Activated naive CD8-positive, alpha-beta T cell treated with anti-CD3 and anti-CD28 coated beads for 36 hours (primary cell): Measurements from ENCODE around the gene FRS2. TPM values are rescaled to one million over a fixed set of nuclear protein-coding genes. Genes with fewer than 3 reads are reported as not detected.

Experiments
- DNase-seq: peaks from one replicate; pipeline ENCODE4 v3.0.0; 2021
- H3K27ac Mint-ChIP-seq: one replicate; pipeline ENCODE4 v1.8.0; 2022; ENCODE audit warnings: mild to moderate bottlenecking, moderate library complexity, mixed read lengths
- H3K27me3 Mint-ChIP-seq: one replicate; pipeline ENCODE4 v1.8.0; 2022; ENCODE audit warnings: mild to moderate bottlenecking, mixed read lengths
- H3K36me3 Mint-ChIP-seq: one replicate; pipeline ENCODE4 v1.8.0; 2021; ENCODE audit warnings: mild to moderate bottlenecking, mixed read lengths
- H3K4me1 Mint-ChIP-seq: one replicate; pipeline ENCODE4 v1.8.0; 2021; ENCODE audit warnings: mixed read lengths
- H3K4me3 Mint-ChIP-seq: one replicate; pipeline ENCODE4 v1.8.0; 2022; ENCODE audit warnings: mild to moderate bottlenecking, moderate library complexity, mixed read lengths
- H3K9me3 Mint-ChIP-seq: one replicate; pipeline ENCODE4 v1.8.0; 2022; ENCODE audit warnings: mixed read lengths
- total RNA-seq, 2 experiments: library from RNA; stranded (reverse); gene quantifications; one replicate each; pipeline ENCODE4 v1.2.3, GENCODE V29; 2021

FRS2 gene
- total RNA-seq = 10 to 100 TPM in 1 of 2 experiments, 1 to 10 TPM in 1; 10.0 to 10.9 TPM

DNA sequence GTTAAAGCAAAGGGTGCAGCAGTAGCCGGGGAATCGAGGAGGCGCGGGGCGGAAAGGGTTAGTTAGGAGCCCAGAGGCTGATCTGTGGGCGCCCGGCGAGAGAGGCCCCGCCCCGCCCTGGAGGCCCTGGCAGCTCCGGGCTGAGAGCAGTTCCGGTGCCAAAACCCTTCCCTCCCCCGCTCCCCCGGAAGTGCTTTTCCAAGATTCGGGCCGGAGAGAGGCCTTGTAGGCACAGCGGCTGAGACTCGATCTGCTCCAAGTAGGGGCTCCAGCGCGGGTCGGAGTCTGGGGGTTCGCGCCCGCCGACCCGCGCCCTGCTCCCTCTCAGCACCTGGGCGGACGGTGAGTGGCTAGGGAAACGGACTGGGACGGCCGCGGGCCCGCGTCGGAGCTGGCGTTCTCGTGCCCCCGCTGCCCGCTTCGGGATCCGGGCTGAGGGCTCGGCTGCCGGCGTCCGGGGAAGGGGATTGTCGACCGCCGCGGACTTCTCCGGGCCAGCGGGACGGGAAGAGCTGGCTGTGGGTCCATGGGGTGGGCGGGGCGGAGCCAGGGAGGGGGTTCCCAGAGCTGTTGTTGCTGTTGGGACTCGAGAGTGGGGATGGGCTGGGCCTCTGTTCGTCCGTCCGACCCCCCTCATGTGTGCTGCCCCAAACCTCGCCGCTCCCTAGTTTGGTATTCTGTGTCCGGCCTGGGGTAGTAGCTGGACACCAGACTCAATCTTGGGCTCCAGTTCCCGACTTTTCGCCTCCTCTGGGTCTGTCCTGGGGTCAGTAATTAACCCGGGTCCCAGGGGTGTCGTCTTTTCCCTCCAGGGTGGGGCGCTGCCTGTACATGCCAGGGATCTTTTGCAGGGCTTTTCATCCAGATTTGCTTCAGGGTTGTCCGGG, at the start of gene FRS2:
Gene FRS2 (plus strand): TSS at position 200 of the 887 bp plus-strand sequence. CDS start 98,643 bp downstream, outside the sequence.
- DNase-seq = peak; percentile 91
- peak within 1 kb of the TSS; percentile 96 for H3K27ac Mint-ChIP-seq
- no peaks in the 10 kb centered on the region for H3K27me3 Mint-ChIP-seq
- peak within 1 kb of the TSS; percentile 98 for H3K4me3 Mint-ChIP-seq
- H3K36me3 Mint-ChIP-seq = peaks cover 6% of the 10 kb centered on the region
- peaks cover 45% of the 10 kb centered on the region for H3K4me1 Mint-ChIP-seq
- no peaks in the 10 kb centered on the region for H3K9me3 Mint-ChIP-seq

- Mint-ChIP-seq H3K4me1 (no peaks in the 10 kb centered on the region), H3K36me3 (peaks cover 2% of the 10 kb centered on the region), H3K27me3 (no peaks in the 10 kb centered on the region), H3K9me3 (no peaks in the 10 kb centered on the region), H3K27ac (no peak overlapping the region), H3K4me3 (no peak overlapping the region)
- no peak for DNase-seq
These were observed 48.6 kb upstream of the FRS2 start for GRCh38 chr12:69421548-69421947.

- H3K27ac Mint-ChIP-seq = no peak overlapping the region
- no peaks in the 10 kb centered on the region for H3K9me3 Mint-ChIP-seq
- H3K36me3 Mint-ChIP-seq = peaks cover 2% of the 10 kb centered on the region
- H3K4me3 Mint-ChIP-seq = no peak overlapping the region
- H3K4me1 Mint-ChIP-seq = no peaks in the 10 kb centered on the region
- no peaks in the 10 kb centered on the region for H3K27me3 Mint-ChIP-seq
- no peak for DNase-seq
These were observed 46.9 kb upstream of the FRS2 start for GRCh38 chr12:69423037-69423905.

- Mint-ChIP-seq H3K9me3 (no peaks in the 10 kb centered on the region), H3K27ac (no peak overlapping the region), H3K4me3 (no peak overlapping the region), H3K27me3 (no peaks in the 10 kb centered on the region), H3K36me3 (peaks cover 2% of the 10 kb centered on the region), H3K4me1 (no peaks in the 10 kb centered on the region)
- DNase-seq = no peak
These were observed 44.8 kb upstream of the FRS2 start for GRCh38 chr12:69425417-69425816.

- peaks cover 2% of the 10 kb centered on the region for H3K36me3 Mint-ChIP-seq
- H3K4me3 Mint-ChIP-seq = no peak overlapping the region
- no peak overlapping the region for H3K27ac Mint-ChIP-seq
- no peaks in the 10 kb centered on the region for H3K4me1 Mint-ChIP-seq
- H3K27me3 Mint-ChIP-seq = no peaks in the 10 kb centered on the region
- no peak for DNase-seq
- H3K9me3 Mint-ChIP-seq = no peaks in the 10 kb centered on the region
These were observed 41.7 kb upstream of the FRS2 start for GRCh38 chr12:69428351-69429073.

- Mint-ChIP-seq H3K4me1 (no peaks in the 10 kb centered on the region), H3K27ac (no peak overlapping the region), H3K36me3 (no peaks in the 10 kb centered on the region), H3K9me3 (no peaks in the 10 kb centered on the region), H3K27me3 (no peaks in the 10 kb centered on the region), H3K4me3 (no peak overlapping the region)
- DNase-seq = no peak
These were observed 39.1 kb upstream of the FRS2 start for GRCh38 chr12:69430942-69431590.

- Mint-ChIP-seq H3K4me3 (no peak overlapping the region), H3K36me3 (no peaks in the 10 kb centered on the region)
These were observed 38.5 kb upstream of the FRS2 start for GRCh38 chr12:69431591-69432222.

DNA sequence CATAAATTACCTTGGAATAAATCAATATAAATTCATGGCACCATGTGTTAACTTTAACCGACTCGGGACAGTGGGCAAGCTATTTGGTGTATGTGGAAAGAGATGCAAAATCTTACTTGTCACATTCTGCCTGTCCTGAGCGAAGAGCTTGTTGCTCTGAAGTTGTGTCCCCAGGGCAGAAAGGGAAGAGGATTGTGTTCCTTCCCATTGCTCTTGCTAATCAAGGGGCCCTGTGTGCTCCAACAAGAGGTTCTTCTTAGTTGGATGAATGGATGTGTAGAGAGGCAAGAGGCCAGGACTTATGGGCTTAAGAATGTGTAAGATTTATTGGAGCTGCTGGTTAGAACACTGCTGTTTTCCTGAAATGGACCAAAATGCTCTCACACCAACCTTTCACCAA, 36.5 kb upstream of the FRS2 start:
- Mint-ChIP-seq H3K4me1 (no peaks in the 10 kb centered on the region), H3K27me3 (no peaks in the 10 kb centered on the region), H3K27ac (no peak overlapping the region), H3K4me3 (no peak overlapping the region), H3K9me3 (no peaks in the 10 kb centered on the region), H3K36me3 (no peaks in the 10 kb centered on the region)
- no peak for DNase-seq

More at GRCh38 chr12:69431591-69432222, 38.5 kb upstream of the FRS2 start:
- no peak for DNase-seq
- Mint-ChIP-seq H3K27me3 (no peaks in the 10 kb centered on the region), H3K27ac (no peak overlapping the region), H3K9me3 (no peaks in the 10 kb centered on the region), H3K4me1 (no peaks in the 10 kb centered on the region)

DNA sequence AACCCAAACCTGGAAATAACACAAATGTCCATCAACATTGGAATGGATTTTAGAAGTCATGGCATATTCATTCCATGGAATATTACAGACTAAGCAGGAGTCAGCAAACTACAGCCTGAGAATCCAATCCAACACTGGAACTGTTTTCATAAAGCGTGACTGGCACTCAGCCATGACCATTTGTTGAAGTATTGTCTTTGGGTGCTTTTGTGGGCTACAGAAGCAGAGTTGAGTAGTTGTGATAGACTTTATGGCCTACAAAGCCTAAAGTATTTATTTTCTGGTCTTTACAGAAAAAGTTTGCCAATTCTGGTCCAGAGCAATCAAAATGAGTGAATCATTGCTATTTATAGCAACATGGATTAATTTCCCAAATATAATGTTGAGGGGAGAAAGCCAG, 34.5 kb upstream of the FRS2 start:
- no peaks in the 10 kb centered on the region for H3K9me3 Mint-ChIP-seq
- no peak overlapping the region for H3K27ac Mint-ChIP-seq
- H3K36me3 Mint-ChIP-seq = no peaks in the 10 kb centered on the region
- no peaks in the 10 kb centered on the region for H3K4me1 Mint-ChIP-seq
- H3K4me3 Mint-ChIP-seq = no peak overlapping the region
- DNase-seq = no peak
- H3K27me3 Mint-ChIP-seq = no peaks in the 10 kb centered on the region

DNA sequence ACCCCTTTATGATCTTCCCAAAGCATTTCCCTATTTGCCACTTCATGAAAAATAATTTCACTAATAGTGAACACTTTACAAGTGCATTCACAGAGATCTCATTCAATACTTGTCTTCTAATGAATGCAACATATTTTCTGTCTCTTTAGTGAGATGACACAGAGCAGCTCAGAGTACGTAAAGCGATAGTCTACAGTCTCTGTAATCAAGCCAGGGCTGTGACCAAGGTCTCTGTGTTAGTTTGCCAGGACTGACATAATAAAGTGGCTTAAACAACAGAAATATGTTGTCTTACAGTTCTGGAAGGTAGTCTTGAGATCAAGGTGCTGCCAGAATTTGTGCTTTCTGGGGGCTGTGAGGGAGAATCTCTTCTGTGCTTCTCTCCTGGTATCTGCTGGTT, 33.1 kb upstream of the FRS2 start:
- H3K27me3 Mint-ChIP-seq = no peaks in the 10 kb centered on the region
- H3K4me1 Mint-ChIP-seq = no peaks in the 10 kb centered on the region
- H3K36me3 Mint-ChIP-seq = no peaks in the 10 kb centered on the region
- no peak overlapping the region for H3K27ac Mint-ChIP-seq
- DNase-seq = no peak
- no peak overlapping the region for H3K4me3 Mint-ChIP-seq
- H3K9me3 Mint-ChIP-seq = no peaks in the 10 kb centered on the region

DNA sequence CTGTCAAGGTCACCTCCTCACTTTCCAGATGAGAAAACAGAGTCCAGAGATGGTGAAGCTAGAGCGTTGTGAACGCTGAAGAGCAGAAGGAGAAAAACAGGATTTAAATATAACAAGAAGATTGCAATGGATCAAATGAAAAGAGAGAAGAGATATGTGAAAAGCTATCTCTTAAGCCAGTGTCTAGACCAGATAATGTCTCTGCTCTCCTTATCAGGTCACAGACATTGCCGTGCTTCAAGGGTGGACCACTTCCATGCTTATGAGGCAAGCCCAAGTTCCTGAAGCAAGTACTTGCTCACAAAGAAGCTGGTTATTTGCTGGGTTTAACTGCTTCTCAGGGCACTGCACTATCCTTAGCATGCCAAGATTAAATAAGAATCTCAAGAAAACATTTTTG, 31.6 kb upstream of the FRS2 start:
- Mint-ChIP-seq H3K27ac (no peak overlapping the region), H3K9me3 (no peaks in the 10 kb centered on the region), H3K4me1 (no peaks in the 10 kb centered on the region), H3K36me3 (no peaks in the 10 kb centered on the region), H3K4me3 (no peak overlapping the region), H3K27me3 (no peaks in the 10 kb centered on the region)
- DNase-seq = no peak

GRCh38 chr12:69440016-69440415, 30.2 kb upstream of the FRS2 start:
- Mint-ChIP-seq H3K4me1 (no peaks in the 10 kb centered on the region), H3K27ac (no peak overlapping the region), H3K36me3 (no peaks in the 10 kb centered on the region), H3K4me3 (no peak overlapping the region), H3K9me3 (no peaks in the 10 kb centered on the region), H3K27me3 (no peaks in the 10 kb centered on the region)
- DNase-seq = no peak

GRCh38 chr12:69440886-69441285, 29.3 kb upstream of the FRS2 start:
- no peak overlapping the region for H3K4me3 Mint-ChIP-seq
- no peak for DNase-seq
- H3K4me1 Mint-ChIP-seq = no peaks in the 10 kb centered on the region
- H3K36me3 Mint-ChIP-seq = no peaks in the 10 kb centered on the region
- H3K27ac Mint-ChIP-seq = no peak overlapping the region
- H3K9me3 Mint-ChIP-seq = no peaks in the 10 kb centered on the region
- no peaks in the 10 kb centered on the region for H3K27me3 Mint-ChIP-seq

DNA sequence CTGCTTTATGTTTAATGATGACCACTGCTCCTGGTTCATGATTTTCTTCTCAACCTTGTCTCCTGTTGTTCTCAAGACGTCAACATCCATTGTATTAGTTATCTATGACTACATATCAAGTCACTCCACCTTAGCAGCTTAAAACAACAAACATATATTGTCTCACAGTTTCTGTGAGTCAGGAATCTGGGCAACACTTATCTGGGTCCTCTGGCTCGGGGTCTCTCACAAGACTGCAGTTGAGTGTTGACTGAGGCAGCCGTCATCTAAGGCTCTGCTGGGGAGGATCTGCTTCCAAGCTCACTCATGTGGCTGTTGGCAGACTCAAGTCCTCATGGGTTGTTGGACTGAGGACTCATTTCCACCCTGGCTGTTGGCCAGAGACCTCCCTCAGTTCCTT, 27.3 kb upstream of the FRS2 start:
- no peaks in the 10 kb centered on the region for H3K9me3 Mint-ChIP-seq
- H3K4me3 Mint-ChIP-seq = no peak overlapping the region
- no peaks in the 10 kb centered on the region for H3K4me1 Mint-ChIP-seq
- no peaks in the 10 kb centered on the region for H3K36me3 Mint-ChIP-seq
- no peaks in the 10 kb centered on the region for H3K27me3 Mint-ChIP-seq
- DNase-seq = no peak
- no peak overlapping the region for H3K27ac Mint-ChIP-seq
